ENCODE data around the gene CAMTA1. TPM values are rescaled to one million over a fixed set of nuclear protein-coding genes. Genes with fewer than 3 reads are reported as not detected.

The CAMTA1 gene
- polyA plus RNA-seq, 1 donor (not counting 4 experiments of a cell fraction or from before 2014, with no cell fraction given): 51.4 TPM

- H2AFZ ChIP-seq (ENCODE audit: control insufficient read depth, low read length): no peak overlapping the region
- H3K9me1 ChIP-seq (ENCODE audit: control insufficient read depth, extremely low read depth, insufficient read depth, low read length): peaks cover 3% of the 10 kb centered on the region
- no peaks in the 10 kb centered on the region for H3K79me2 ChIP-seq (ENCODE audit: control insufficient read depth, insufficient read depth, low read length)
- no peak for TF ChIP-seq EZH2 (IDR thresholded peaks at IDR 0.05; ENCODE audit: low read length)
- no peak for TF ChIP-seq CTCF (optimal IDR thresholded peaks at IDR 0.05 in 1 of 3, IDR thresholded peaks at IDR 0.05 in 1 of 3, conservative IDR thresholded peaks at IDR 0.05 in 1 of 3; ENCODE audit: extremely low read depth in 1 of 3, insufficient read depth in 2 of 3, low read length in 3 of 3)
- no peaks in the 10 kb centered on the region for H3K36me3 ChIP-seq (ENCODE audit: control insufficient read depth in 2 of 2, extremely low read depth in 1 of 2, insufficient read depth in 2 of 2, low read length in 2 of 2)
- H3K4me1 ChIP-seq (ENCODE audit: control insufficient read depth, extremely low read depth, insufficient read depth, low read length): peaks cover 24% of the 10 kb centered on the region
- no peak overlapping the region for H3K4me3 ChIP-seq (ENCODE audit: control insufficient read depth in 2 of 3, extremely low read depth in 1 of 3, insufficient read depth in 2 of 3, low read depth in 1 of 3, low read length in 3 of 3)
- H3K9ac ChIP-seq (ENCODE audit: control insufficient read depth, extremely low read depth, insufficient read depth, low read length): no peak overlapping the region
- no peak overlapping the region for H3K27ac ChIP-seq (ENCODE audit: control insufficient read depth, insufficient read depth, low read length)
- H3K4me2 ChIP-seq (ENCODE audit: control insufficient read depth, extremely low read depth, insufficient read depth, low read depth, low read length): no peak overlapping the region
- no peaks in the 10 kb centered on the region for H3K27me3 ChIP-seq (ENCODE audit: control insufficient read depth, extremely low read depth, insufficient read depth, low read length)
- no peak for DNase-seq (ENCODE audit: low read depth, low spot score)
- no peaks in the 10 kb centered on the region for H3K9me3 ChIP-seq (ENCODE audit: control insufficient read depth, low read depth, low read length)
- FAIRE-seq: no peak
- H4K20me1 ChIP-seq (ENCODE audit: control insufficient read depth, extremely low read depth, insufficient read depth, low read length): no peaks in the 10 kb centered on the region
- dilution Hi-C loops (cut with MboI; ENCODE audit: extremely low pct_ligation_motif_present, low sequenced_read_pairs): no loop called here
Measured at GRCh38 chr1:7333620-7334019, 548.4 kb downstream of the CAMTA1 start.

- Histone ChIP-seq H3K4me2 (ENCODE audit: control insufficient read depth, extremely low read depth, insufficient read depth, low read depth, low read length) (peak overlapping the region; percentile 80), H3K9me1 (ENCODE audit: control insufficient read depth, extremely low read depth, insufficient read depth, low read length) (peaks cover 3% of the 10 kb centered on the region), H3K79me2 (ENCODE audit: control insufficient read depth, insufficient read depth, low read length) (no peaks in the 10 kb centered on the region), H4K20me1 (ENCODE audit: control insufficient read depth, extremely low read depth, insufficient read depth, low read length) (no peaks in the 10 kb centered on the region), H3K27me3 (ENCODE audit: control insufficient read depth, extremely low read depth, insufficient read depth, low read length) (no peaks in the 10 kb centered on the region), H3K9ac (ENCODE audit: control insufficient read depth, extremely low read depth, insufficient read depth, low read length) (peak overlapping the region; percentile 13), H3K27ac (ENCODE audit: control insufficient read depth, insufficient read depth, low read length) (peak overlapping the region; percentile 60), H3K9me3 (ENCODE audit: control insufficient read depth, low read depth, low read length) (no peaks in the 10 kb centered on the region), H3K4me3 (ENCODE audit: control insufficient read depth in 2 of 3, extremely low read depth in 1 of 3, insufficient read depth in 2 of 3, low read depth in 1 of 3, low read length in 3 of 3) (peak overlapping the region in 2 of 3 experiments; percentile 11 to 36), H2AFZ (ENCODE audit: control insufficient read depth, low read length) (peak overlapping the region; percentile 65), H3K36me3 (ENCODE audit: control insufficient read depth in 2 of 2, extremely low read depth in 1 of 2, insufficient read depth in 2 of 2, low read length in 2 of 2) (no peaks in the 10 kb centered on the region), H3K4me1 (ENCODE audit: control insufficient read depth, extremely low read depth, insufficient read depth, low read length) (peaks cover 24% of the 10 kb centered on the region)
- peak; percentile 58 for DNase-seq (ENCODE audit: low read depth, low spot score)
- dilution Hi-C loops (cut with MboI; ENCODE audit: extremely low pct_ligation_motif_present, low sequenced_read_pairs): no loop called here
- TF ChIP-seq EZH2 (IDR thresholded peaks at IDR 0.05; ENCODE audit: low read length): no peak
- no peak for TF ChIP-seq CTCF (optimal IDR thresholded peaks at IDR 0.05 in 1 of 3, IDR thresholded peaks at IDR 0.05 in 1 of 3, conservative IDR thresholded peaks at IDR 0.05 in 1 of 3; ENCODE audit: extremely low read depth in 1 of 3, insufficient read depth in 2 of 3, low read length in 3 of 3)
- FAIRE-seq: peak; percentile 100
Measured at GRCh38 chr1:7334475-7335035, 549.3 kb downstream of the CAMTA1 start.

Data from keratinocyte (primary cell).